Measurements from ENCODE around the gene ATAD5. TPM values are rescaled to one million over a fixed set of nuclear protein-coding genes. Genes with fewer than 3 reads are reported as not detected.

ATAD5 gene
- total RNA-seq, 1 experiment from 2014 or later: 4.2 TPM

- POLR2A ChIA-PET (ENCODE audit: unreplicated experiment): interaction anchor here (0.6 kb wide), 1 partner anchor 223 kb away, joined by 4 read pairs; no protein-coding TSS in a partner anchor
- peak overlapping the region; percentile 86 for H3K9ac ChIP-seq (ENCODE audit: low read length)
- no peaks in the 10 kb centered on the region for H3K9me3 ChIP-seq (ENCODE audit: low read length)
- ATAC-seq (peak; percentile 13), DNase-seq (no peak)
- H3K27me3 ChIP-seq (ENCODE audit: low read length): no peaks in the 10 kb centered on the region
- H3K4me3 ChIP-seq (ENCODE audit: low read length): peak overlapping the region; percentile 91
- TF ChIP-seq CTCF (conservative IDR thresholded peaks at IDR 0.05; ENCODE audit: low read depth, low read length) (no peak), EZH2phosphoT487 (IDR thresholded peaks at IDR 0.05; ENCODE audit: borderline replicate concordance, low read length) (no peak), EZH2 (IDR thresholded peaks at IDR 0.05; ENCODE audit: low read length, unreplicated experiment) (no peak)
- H3K79me2 ChIP-seq (ENCODE audit: low read length): peaks cover 54% of the 10 kb centered on the region
- no TSS peak for BruUV-seq (replicated peaks)
- H2AFZ ChIP-seq (ENCODE audit: low read length): peak overlapping the region; percentile 96
- H3K9me2 ChIP-seq (replicated peaks; ENCODE audit: low read length): no peaks in the 10 kb centered on the region
- H3K4me2 ChIP-seq (ENCODE audit: low read length): peak overlapping the region; percentile 82
- H3F3A ChIP-seq (ENCODE audit: low read length, unreplicated experiment): no peaks in the 10 kb centered on the region
- H3K27ac ChIP-seq (ENCODE audit: low read length): no peak overlapping the region
- CTCF ChIA-PET: no interaction called here
- peaks cover 3% of the 10 kb centered on the region; the same call in 1 of the 2 replicates for H4K20me1 ChIP-seq (ENCODE audit: low read length)
- intact Hi-C loops (cut with micrococcal nuclease): loop anchor here (2.0 kb wide), 1 partner anchor 57 kb away; no protein-coding TSS in a partner anchor
- no peaks in the 10 kb centered on the region; the same call in 1 of the 2 replicates for H3K36me3 ChIP-seq (ENCODE audit: low read depth, low read length)
- H3K4me1 ChIP-seq (ENCODE audit: insufficient read depth, low read length): peaks cover 8% of the 10 kb centered on the region; the same call in 1 of the 2 replicates
Measured at GRCh38 chr17:30824002-30824355, 7.8 kb upstream of the ATAD5 start.

GRCh38 chr17:30824356-30825145, 7.2 kb upstream of the ATAD5 start, which contains the start of gene CRLF3:
Gene CRLF3, minus strand, starts transcription at chr17:30824692. Its CDS starts 41 bp downstream, at chr17:30824651.
- H3K4me2 ChIP-seq (ENCODE audit: low read length): peak within 1 kb of the TSS; percentile 82
- DNase-seq: peak; percentile 83

More at GRCh38 chr17:30824356-30825145, 7.2 kb upstream of the ATAD5 start, which contains the start of gene CRLF3:
- ChIA-PET CTCF (no interaction called here), POLR2A (ENCODE audit: unreplicated experiment) (no interaction called here)
- TF ChIP-seq EZH2phosphoT487 (IDR thresholded peaks at IDR 0.05; ENCODE audit: borderline replicate concordance, low read length) (no peak), CTCF (conservative IDR thresholded peaks at IDR 0.05; ENCODE audit: low read depth, low read length) (peak; percentile 56), EZH2 (IDR thresholded peaks at IDR 0.05; ENCODE audit: low read length, unreplicated experiment) (no peak)
- peak within 1 kb of the TSS; percentile 86 for H3K9ac ChIP-seq (ENCODE audit: low read length)
- peaks cover 8% of the 10 kb centered on the region; the same call in 1 of the 2 replicates for H3K4me1 ChIP-seq (ENCODE audit: insufficient read depth, low read length)
- intact Hi-C loops (cut with micrococcal nuclease): loop anchor here (2.0 kb wide), 1 partner anchor 58 kb away; no protein-coding TSS in a partner anchor
- no peaks in the 10 kb centered on the region; the same call in 1 of the 2 replicates for H3K36me3 ChIP-seq (ENCODE audit: low read depth, low read length)
- no peaks in the 10 kb centered on the region for H3K9me3 ChIP-seq (ENCODE audit: low read length)
- H3K27ac ChIP-seq (ENCODE audit: low read length): peak within 1 kb of the TSS; percentile 26; the same call in 1 of the 2 replicates
- H3K4me3 ChIP-seq (ENCODE audit: low read length): peak within 1 kb of the TSS; percentile 91
- ATAC-seq: peak; percentile 99
- no peaks in the 10 kb centered on the region for H3K9me2 ChIP-seq (replicated peaks; ENCODE audit: low read length)
- no TSS peak for BruUV-seq (replicated peaks)
- H3K79me2 ChIP-seq (ENCODE audit: low read length): peaks cover 48% of the 10 kb centered on the region
- H2AFZ ChIP-seq (ENCODE audit: low read length): peak within 1 kb of the TSS; percentile 96
- peaks cover 3% of the 10 kb centered on the region; the same call in 1 of the 2 replicates for H4K20me1 ChIP-seq (ENCODE audit: low read length)
- no peaks in the 10 kb centered on the region for H3F3A ChIP-seq (ENCODE audit: low read length, unreplicated experiment)
- no peaks in the 10 kb centered on the region for H3K27me3 ChIP-seq (ENCODE audit: low read length)
